H9 (cell line): ENCODE measurements around the gene IL15. TPM values are rescaled to one million over a fixed set of nuclear protein-coding genes. Genes with fewer than 3 reads are reported as not detected.

Experiments used
- DNase-seq: peaks from one replicate; pipeline ENCODE4 v3.0.0-alpha.2; 2017
- H2AFZ ChIP-seq: one replicate; pipeline ENCODE4 v1.6.1; 2013; ENCODE audit warnings: mild to moderate bottlenecking, low read length, control low read depth, moderate library complexity
- H2AK5ac ChIP-seq: 2 replicates; pipeline ENCODE4 v1.6.1; 2013; ENCODE audit warnings: low read length, control low read depth, mixed read lengths; ENCODE audit not compliant: insufficient read length
- H2BK120ac ChIP-seq: one replicate; pipeline ENCODE4 v1.6.1; 2013; ENCODE audit warnings: low read depth, mild to moderate bottlenecking, low read length, control low read depth, inconsistent platforms; ENCODE audit not compliant: poor library complexity, severe bottlenecking
- H2BK12ac ChIP-seq: 2 replicates; pipeline ENCODE4 v1.6.1; 2013; ENCODE audit warnings: low read length, control low read depth, mixed read lengths, low read depth; ENCODE audit not compliant: insufficient read length
- H2BK15ac ChIP-seq: 2 replicates; pipeline ENCODE4 v1.6.1; 2013; ENCODE audit warnings: low read depth, low read length, control low read depth
- H2BK20ac ChIP-seq: one replicate; pipeline ENCODE4 v1.6.1; 2013; ENCODE audit warnings: low read depth, mild to moderate bottlenecking, low read length, control low read depth, inconsistent platforms; ENCODE audit not compliant: poor library complexity, severe bottlenecking
- H2BK5ac ChIP-seq: 2 replicates; pipeline ENCODE4 v1.6.1; 2013; ENCODE audit warnings: low read length, control low read depth, mixed read lengths; ENCODE audit not compliant: insufficient read length
- H3K14ac ChIP-seq: 2 replicates; pipeline ENCODE4 v1.6.1; 2013; ENCODE audit warnings: low read length, control low read depth; ENCODE audit not compliant: insufficient read depth
- H3K18ac ChIP-seq: 2 replicates; pipeline ENCODE4 v1.6.1; 2013; ENCODE audit warnings: low read depth, mild to moderate bottlenecking, mixed read lengths, low read length, control low read depth; ENCODE audit not compliant: insufficient read length
- H3K23ac ChIP-seq: 2 replicates; pipeline ENCODE4 v1.6.1; 2013; ENCODE audit warnings: low read length, control low read depth, mixed read lengths, low read depth; ENCODE audit not compliant: insufficient read length
- H3K23me2 ChIP-seq: 2 replicates; pipeline ENCODE4 v1.6.1; 2013; ENCODE audit warnings: low read depth, mild to moderate bottlenecking, mixed read lengths, low read length, control low read depth; ENCODE audit not compliant: insufficient read length, poor library complexity, severe bottlenecking
- H3K27ac ChIP-seq: 2 replicates; pipeline ENCODE4 v1.5.1; 2013; ENCODE audit warnings: low read length, control low read depth, mixed read lengths, low read depth; ENCODE audit not compliant: insufficient read length
- H3K27me3 ChIP-seq: 2 replicates; pipeline ENCODE4 v1.6.1; 2013; ENCODE audit warnings: low read length, control low read depth, inconsistent platforms; ENCODE audit not compliant: insufficient read depth
- H3K4ac ChIP-seq: 2 replicates; pipeline ENCODE4 v1.6.1; 2013; ENCODE audit warnings: low read depth, mild to moderate bottlenecking, control low read depth, inconsistent platforms, low read length, moderate library complexity
- H3K4me1 ChIP-seq: 2 replicates; pipeline ENCODE4 v1.6.1; 2013; ENCODE audit warnings: low read length, control low read depth, inconsistent platforms; ENCODE audit not compliant: insufficient read depth
- H3K4me2 ChIP-seq: 2 replicates; pipeline ENCODE4 v1.6.1; 2013; ENCODE audit warnings: low read length, control low read depth, mixed read lengths; ENCODE audit not compliant: insufficient read length, insufficient read depth
- H3K56ac ChIP-seq: 2 replicates; pipeline ENCODE4 v1.6.1; 2013; ENCODE audit warnings: low read depth, mild to moderate bottlenecking, mixed read lengths, low read length, control low read depth; ENCODE audit not compliant: insufficient read length
- H3K79me1 ChIP-seq: 2 replicates; pipeline ENCODE4 v1.6.1; 2013; ENCODE audit warnings: low read depth, mild to moderate bottlenecking, moderate library complexity, low read length, control low read depth, inconsistent platforms; ENCODE audit not compliant: insufficient read depth, poor library complexity, severe bottlenecking
- H3K79me2 ChIP-seq: 2 replicates; pipeline ENCODE4 v1.6.1; 2013; ENCODE audit warnings: low read length, control low read depth, inconsistent platforms; ENCODE audit not compliant: insufficient read depth
- H3K9ac ChIP-seq: 2 replicates; pipeline ENCODE4 v1.6.1; 2013; ENCODE audit warnings: low read length, control low read depth, mixed read lengths; ENCODE audit not compliant: insufficient read length; ENCODE audit errors: extremely low read depth
- H3K9me3 ChIP-seq: one replicate; pipeline ENCODE4 v1.6.1; 2013; ENCODE audit warnings: low read depth, low read length, inconsistent platforms; ENCODE audit not compliant: control insufficient read depth
- H3T11ph ChIP-seq: one replicate; pipeline ENCODE4 v1.6.1; 2013; ENCODE audit warnings: mild to moderate bottlenecking, low read length, control low read depth, inconsistent platforms
- H4K20me1 ChIP-seq: one replicate; pipeline ENCODE4 v1.6.1; 2013; ENCODE audit not compliant: control insufficient read depth, insufficient read length, insufficient read depth
- H4K5ac ChIP-seq: 2 replicates; pipeline ENCODE4 v1.6.1; 2013; ENCODE audit warnings: low read depth, mild to moderate bottlenecking, mixed read lengths, low read length, control low read depth; ENCODE audit not compliant: insufficient read length
- H4K8ac ChIP-seq: replicated peaks from 2 replicates; pipeline ENCODE4 v1.6.1; 2013; ENCODE audit warnings: low read length, control low read depth, mixed read lengths, low read depth; ENCODE audit not compliant: insufficient read length
- H4K91ac ChIP-seq: 2 replicates; pipeline ENCODE4 v1.6.1; 2013; ENCODE audit warnings: low read depth, mild to moderate bottlenecking, moderate library complexity, mixed read lengths, low read length, control low read depth; ENCODE audit not compliant: insufficient read length
- H3K27ac Mint-ChIP-seq, 3 experiments: 2 replicates in 2 of 3; 3 replicates in 1 of 3; pipeline ENCODE4 v1.8.0; 2020 to 2021; ENCODE audit warnings: mixed read lengths in 3 of 3, mild to moderate bottlenecking in 1 of 3, moderate library complexity in 1 of 3
- H3K27me3 Mint-ChIP-seq: 2 replicates; pipeline ENCODE4 v1.8.0; 2021; ENCODE audit warnings: low read depth, mild to moderate bottlenecking, moderate library complexity, mixed read lengths
- H3K36me3 Mint-ChIP-seq, 3 experiments: 2 replicates in 2 of 3; 3 replicates in 1 of 3; pipeline ENCODE4 v1.8.0; 2020 to 2021; ENCODE audit warnings: low read depth in 3 of 3, mixed read lengths in 3 of 3; ENCODE audit not compliant: insufficient read depth in 1 of 3
- H3K4me1 Mint-ChIP-seq, 2 experiments: 2 replicates each; pipeline ENCODE4 v1.8.0; 2020; ENCODE audit warnings: mixed read lengths in 2 of 2
- H3K4me3 Mint-ChIP-seq, 2 experiments: 2 replicates in 1 of 2; 3 replicates in 1 of 2; pipeline ENCODE4 v1.8.0; 2020 to 2021; ENCODE audit warnings: mild to moderate bottlenecking in 2 of 2, mixed read lengths in 2 of 2, moderate library complexity in 1 of 2
- H3K9me3 Mint-ChIP-seq, 2 experiments: 2 replicates in 1 of 2; 3 replicates in 1 of 2; pipeline ENCODE4 v1.8.0; 2020; ENCODE audit warnings: mild to moderate bottlenecking in 2 of 2, mixed read lengths in 2 of 2, moderate library complexity in 1 of 2
- CTCF ChIP-seq: fragments of 200-600 bp; sonication (generic); conservative IDR thresholded peaks from 3 replicates; pipeline ENCODE4 v1.8.0; 2021; ENCODE audit warnings: antibody characterized with exemption, mild to moderate bottlenecking
- WGBS: extraction: QIAGEN DNeasy Blood & Tissue Kit; methylation state at CpG from one replicate; pipeline ENCODE4 v1.1.7; 2013; ENCODE audit warnings: missing lambda C conversion rate, low lambda C conversion rate, mixed read lengths; ENCODE audit not compliant: insufficient read length; ENCODE audit errors: extremely low coverage; 5-methylcytosine and 5-hydroxymethylcytosine counted together
- total RNA-seq: library from RNA; stranded (reverse); gene quantifications from 2 replicates; pipeline ENCODE4 v1.2.1, GENCODE V29; 2021

IL15 gene
- total RNA-seq, 1 experiment from 2014 or later, result 0.61 TPM

DNA sequence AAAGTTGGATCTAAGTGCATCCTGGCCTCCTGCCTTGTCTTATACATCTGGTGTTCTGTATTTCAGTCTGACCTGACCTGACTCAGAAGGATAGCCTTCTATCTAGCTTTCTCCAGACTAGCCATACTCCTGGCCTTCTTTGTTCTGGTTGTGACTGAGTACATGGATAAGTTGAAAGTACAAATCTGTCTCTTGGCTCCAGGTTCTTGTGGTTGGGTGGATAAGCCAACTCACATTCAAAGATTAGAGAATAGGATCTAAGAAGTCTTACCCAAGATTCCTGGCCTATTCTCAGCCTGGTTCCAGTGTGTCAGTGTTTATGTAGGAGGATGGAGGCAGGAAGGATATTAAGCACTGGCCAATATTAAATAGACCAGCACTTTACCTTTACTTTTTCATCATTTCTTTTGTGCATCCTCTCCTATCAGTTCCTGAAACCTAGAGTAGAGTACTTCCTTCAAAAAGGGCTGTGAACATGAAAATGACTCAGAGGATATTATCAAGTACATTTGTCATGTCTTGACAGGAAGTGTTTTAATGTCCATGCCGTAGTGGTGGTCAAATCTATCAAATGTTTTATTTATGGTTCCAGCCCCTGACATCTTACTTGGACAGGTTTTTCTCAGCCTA lies 123.5 kb downstream of the IL15 start:
- no CpG with 5 or more reads among the region's 1 CpG for WGBS
- H3K9ac ChIP-seq, result no peak overlapping the region
- no peak overlapping the region for H3K4me2 ChIP-seq
- H2AK5ac ChIP-seq, result no peak overlapping the region
- no peak overlapping the region for H2BK12ac ChIP-seq
- Mint-ChIP-seq H3K36me3 (no peaks in the 10 kb centered on the region; a peak in 1 of 7 replicates), H3K9me3 (peaks cover 0 to 1% of the 10 kb centered on the region in 2 experiments; a peak in 2 of 5 replicates), H3K4me1 (peaks cover 14 to 17% of the 10 kb centered on the region in 2 experiments), H3K27ac (no peak overlapping the region; a peak in 1 of 7 replicates), H3K27me3 (no peaks in the 10 kb centered on the region), H3K4me3 (no peak overlapping the region)
- no peaks in the 10 kb centered on the region for H3K9me3 ChIP-seq
- no peak overlapping the region for H4K8ac ChIP-seq
- no peak overlapping the region for H2BK20ac ChIP-seq
- H3K79me2 ChIP-seq, result no peaks in the 10 kb centered on the region
- no peak overlapping the region for H2BK15ac ChIP-seq
- H3T11ph ChIP-seq, result peak overlapping the region; percentile 17
- no peak for TF ChIP-seq CTCF
- H3K79me1 ChIP-seq, result no peaks in the 10 kb centered on the region
- no peaks in the 10 kb centered on the region for H4K20me1 ChIP-seq
- H2BK120ac ChIP-seq, result no peak overlapping the region
- H3K27me3 ChIP-seq, result no peaks in the 10 kb centered on the region
- H3K14ac ChIP-seq, result no peak overlapping the region
- DNase-seq, result no peak
- H2AFZ ChIP-seq, result no peak overlapping the region
- no peaks in the 10 kb centered on the region; the same call in 1 of the 2 replicates for H3K4me1 ChIP-seq
- H3K18ac ChIP-seq, result no peak overlapping the region
- no peak overlapping the region for H3K56ac ChIP-seq
- no peaks in the 10 kb centered on the region for H3K23me2 ChIP-seq
- no peak overlapping the region for H3K4ac ChIP-seq
- no peak overlapping the region for H3K27ac ChIP-seq
- H4K5ac ChIP-seq, result no peak overlapping the region
- H3K23ac ChIP-seq, result no peak overlapping the region
- H2BK5ac ChIP-seq, result no peak overlapping the region
- no peak overlapping the region for H4K91ac ChIP-seq
